Gastrocnemius medialis (tissue), 4 donors: ENCODE results near the gene ZXDC. TPM values are rescaled to one million over a fixed set of nuclear protein-coding genes. Genes with fewer than 3 reads are reported as not detected.

Experiments
- ATAC-seq, 2 donors: fragments of 150-250 bp; one replicate each; pipeline ENCODE4 v1.9.1; 2016
- DNase-seq, 2 donors: peaks; one replicate each; pipeline ENCODE4 v3.0.0-alpha.2; 2019
- H3K27ac ChIP-seq, 4 donors: fragments of 200-600 bp; sonication (generic); 1 replicate in 1 of 4; 2 replicates in 3 of 4; pipeline ENCODE4 v1.5.1; 2016 to 2018; ENCODE audit warnings: mild to moderate bottlenecking in 2 of 4, moderate library complexity in 1 of 4
- H3K27me3 ChIP-seq, 3 donors: fragments of 200-600 bp; sonication (generic) in 2 of 3; 1 replicate in 1 of 3; 2 replicates in 2 of 3; pipeline versions ENCODE4 v1.5.1 to v1.6.0; 2016 to 2019; ENCODE audit warnings: mild to moderate bottlenecking in 1 of 3, moderate library complexity in 1 of 3
- H3K36me3 ChIP-seq, 2 donors: fragments of 200-600 bp; sonication (generic) in 1 of 2; one replicate each; pipeline ENCODE4 v1.5.1; 2017 to 2018
- H3K4me1 ChIP-seq, 2 donors: fragments of 200-600 bp; sonication (generic) in 1 of 2; one replicate each; pipeline ENCODE4 v1.5.1; 2016 to 2017; ENCODE audit warnings: mild to moderate bottlenecking in 2 of 2
- H3K4me3 ChIP-seq, 4 donors: fragments of 200-600 bp; sonication (generic) in 3 of 4; 1 replicate in 1 of 4; 2 replicates in 3 of 4; pipeline ENCODE4 v1.5.1; 2016 to 2019; ENCODE audit warnings: mild to moderate bottlenecking in 2 of 4
- H3K9me3 ChIP-seq, 3 donors: fragments of 200-600 bp; sonication (generic) in 2 of 3; 1 replicate in 1 of 3; 2 replicates in 2 of 3; pipeline ENCODE4 v1.5.1; 2016 to 2019
- POLR2A ChIP-seq, 2 donors: fragments of 450-650 bp; IDR thresholded peaks; one replicate each; pipeline ENCODE4 v1.6.1; 2017; ENCODE audit warnings: antibody characterized with exemption in 2 of 2, mild to moderate bottlenecking in 2 of 2, moderate library complexity in 2 of 2
- in situ Hi-C, 4 donors: fragments of 200-750 bp; cut with MboI; loops; one replicate each; pipeline versions ENCODE4 v1.15.0 to v1.8.0; 2017; ENCODE audit warnings: low sequenced_read_pairs in 4 of 4
- intact Hi-C: fragments of 100-400 bp; cut with DNase I; formaldehyde crosslinking; loops from one replicate; pipeline ENCODE4 v1.15.1; 2023; ENCODE audit warnings: low total_unique reads
- total RNA-seq, 4 donors: library from RNA; depleted of rRNA; stranded (reverse); fragments of >200 nt; gene quantifications; one replicate each; pipeline versions ENCODE4 v1.1.0 to v1.2.3, GENCODE V29; 2016
- TF ChIP-seq, protein P1 (sequence below), 5 experiments: fragments of 450-650 bp in 3 of 5; fragments of 200-600 bp in 2 of 5; sonication (generic) in 2 of 5; IDR thresholded peaks in 4 of 5; conservative IDR thresholded peaks in 1 of 5; 1 replicate in 4 of 5; 2 replicates in 1 of 5; pipeline ENCODE4 v1.5.1; 2016 to 2019; ENCODE audit warnings: antibody characterized with exemption in 5 of 5, mild to moderate bottlenecking in 3 of 5, moderate library complexity in 3 of 5

ZXDC gene
- total RNA-seq, 4 donors from 2014 or later, result 40.9 to 54.2 (median 45.4) TPM

DNA sequence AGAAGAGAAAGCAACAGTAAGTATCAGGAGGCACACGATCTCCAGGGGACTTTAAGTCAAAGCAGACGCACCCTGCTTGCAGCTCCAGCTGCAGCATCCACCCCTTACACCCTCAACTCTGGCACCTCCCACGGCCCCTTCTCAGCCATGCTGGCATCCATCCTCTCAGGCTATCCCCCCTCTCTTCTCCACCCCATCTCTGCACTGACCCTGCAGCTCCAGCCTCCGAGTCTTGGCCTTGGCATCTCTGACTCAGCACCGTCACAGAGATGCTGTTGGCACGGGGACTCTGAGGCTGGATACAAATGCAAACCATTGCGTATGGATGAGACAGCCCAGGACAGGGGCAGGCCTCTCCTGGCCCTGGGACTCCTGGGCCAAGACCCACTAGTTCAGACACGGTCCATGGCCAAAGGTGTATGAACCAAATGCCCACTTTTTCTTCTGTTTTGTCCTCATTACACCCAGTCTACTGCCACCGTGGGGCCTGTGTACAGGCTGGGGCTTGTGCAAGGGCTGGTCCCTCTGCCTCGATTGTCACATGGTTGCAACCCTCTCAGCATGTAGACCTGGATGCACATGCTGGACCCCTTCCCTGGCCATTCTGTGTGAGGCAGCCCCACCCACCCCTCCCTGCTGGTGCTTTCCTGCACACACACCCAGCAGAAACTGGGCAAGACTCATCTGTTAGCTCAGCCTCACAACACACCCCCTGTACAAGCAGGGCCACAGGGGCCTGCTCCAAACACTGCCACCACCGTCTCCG, 18.7 kb upstream of the ZXDC start:
- Histone ChIP-seq H3K27me3 (no peaks in the 10 kb centered on the region), H3K9me3 (no peaks in the 10 kb centered on the region), H3K4me1 (peaks cover 0 to 15% of the 10 kb centered on the region in 2 donors), H3K36me3 (no peaks in the 10 kb centered on the region), H3K4me3 (no peak overlapping the region), H3K27ac (no peak overlapping the region)
- in situ Hi-C loops (no loop called here), intact Hi-C loops (no loop called here)
- TF ChIP-seq, protein P1, sequence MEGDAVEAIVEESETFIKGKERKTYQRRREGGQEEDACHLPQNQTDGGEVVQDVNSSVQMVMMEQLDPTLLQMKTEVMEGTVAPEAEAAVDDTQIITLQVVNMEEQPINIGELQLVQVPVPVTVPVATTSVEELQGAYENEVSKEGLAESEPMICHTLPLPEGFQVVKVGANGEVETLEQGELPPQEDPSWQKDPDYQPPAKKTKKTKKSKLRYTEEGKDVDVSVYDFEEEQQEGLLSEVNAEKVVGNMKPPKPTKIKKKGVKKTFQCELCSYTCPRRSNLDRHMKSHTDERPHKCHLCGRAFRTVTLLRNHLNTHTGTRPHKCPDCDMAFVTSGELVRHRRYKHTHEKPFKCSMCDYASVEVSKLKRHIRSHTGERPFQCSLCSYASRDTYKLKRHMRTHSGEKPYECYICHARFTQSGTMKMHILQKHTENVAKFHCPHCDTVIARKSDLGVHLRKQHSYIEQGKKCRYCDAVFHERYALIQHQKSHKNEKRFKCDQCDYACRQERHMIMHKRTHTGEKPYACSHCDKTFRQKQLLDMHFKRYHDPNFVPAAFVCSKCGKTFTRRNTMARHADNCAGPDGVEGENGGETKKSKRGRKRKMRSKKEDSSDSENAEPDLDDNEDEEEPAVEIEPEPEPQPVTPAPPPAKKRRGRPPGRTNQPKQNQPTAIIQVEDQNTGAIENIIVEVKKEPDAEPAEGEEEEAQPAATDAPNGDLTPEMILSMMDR (IDR thresholded peaks at IDR 0.05 in 4 of 5, conservative IDR thresholded peaks at IDR 0.05 in 1 of 5), result no peak
- TF ChIP-seq POLR2A (IDR thresholded peaks at IDR 0.05), result no peak
- ATAC-seq (no peak), DNase-seq (no peak)

DNA sequence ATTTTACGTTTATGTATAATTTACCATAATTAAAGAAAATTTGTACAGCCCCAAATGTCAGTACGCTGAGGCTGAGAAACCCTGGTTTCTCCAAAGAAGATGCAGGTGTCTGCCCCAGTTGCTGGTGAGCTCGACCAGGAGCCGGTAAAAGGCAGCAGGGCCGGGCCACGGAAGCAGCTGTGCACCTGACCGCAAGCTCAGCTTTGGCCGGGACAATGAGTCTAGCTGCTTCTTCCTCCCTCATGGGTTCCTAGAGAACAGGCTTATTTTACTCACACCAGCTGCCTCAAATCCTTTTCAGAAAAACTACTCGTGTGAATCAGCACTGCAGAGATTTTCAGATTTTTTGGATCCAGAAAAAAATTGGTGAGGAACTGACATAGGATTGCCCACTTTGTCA, 18.0 kb upstream of the ZXDC start:
- in situ Hi-C loops (no loop called here), intact Hi-C loops (no loop called here)
- H3K4me1 ChIP-seq, result peaks cover 0 to 15% of the 10 kb centered on the region in 2 donors
- H3K27ac ChIP-seq, result no peak overlapping the region
- no peaks in the 10 kb centered on the region for H3K9me3 ChIP-seq
- DNase-seq (no peak), ATAC-seq (no peak)
- H3K27me3 ChIP-seq, result no peaks in the 10 kb centered on the region
- no peak overlapping the region for H3K4me3 ChIP-seq
- no peaks in the 10 kb centered on the region for H3K36me3 ChIP-seq
- no peak for TF ChIP-seq POLR2A (IDR thresholded peaks at IDR 0.05)
- TF ChIP-seq, protein P1 (IDR thresholded peaks at IDR 0.05 in 4 of 5, conservative IDR thresholded peaks at IDR 0.05 in 1 of 5), result no peak

DNA sequence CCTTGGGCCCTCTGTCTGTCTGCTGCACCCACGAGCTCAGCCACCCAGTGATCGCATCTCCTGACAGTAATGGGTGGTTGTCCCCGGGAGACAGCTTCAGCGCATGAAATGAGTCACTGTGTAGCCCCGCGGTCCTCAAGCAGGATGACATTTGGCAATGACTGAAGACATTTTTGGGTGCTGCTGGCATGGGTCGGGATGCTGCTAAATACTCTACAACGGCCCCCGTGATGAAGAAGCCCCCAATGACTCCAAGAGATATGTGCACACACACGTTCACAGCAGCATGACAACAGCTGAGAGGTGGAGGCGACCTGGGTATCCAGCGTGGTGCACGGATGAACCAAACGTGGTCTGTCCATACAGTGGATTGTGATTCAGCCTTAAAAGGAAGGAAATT, 17.4 kb upstream of the ZXDC start:
- Histone ChIP-seq H3K9me3 (no peaks in the 10 kb centered on the region), H3K4me1 (peaks cover 0 to 15% of the 10 kb centered on the region in 2 donors), H3K4me3 (no peak overlapping the region), H3K27ac (no peak overlapping the region), H3K36me3 (no peaks in the 10 kb centered on the region), H3K27me3 (no peaks in the 10 kb centered on the region)
- in situ Hi-C loops (no loop called here), intact Hi-C loops (no loop called here)
- DNase-seq, result no peak
- ATAC-seq, result no peak
- TF ChIP-seq, protein P1 (IDR thresholded peaks at IDR 0.05 in 4 of 5, conservative IDR thresholded peaks at IDR 0.05 in 1 of 5), result no peak
- TF ChIP-seq POLR2A (IDR thresholded peaks at IDR 0.05), result no peak

DNA sequence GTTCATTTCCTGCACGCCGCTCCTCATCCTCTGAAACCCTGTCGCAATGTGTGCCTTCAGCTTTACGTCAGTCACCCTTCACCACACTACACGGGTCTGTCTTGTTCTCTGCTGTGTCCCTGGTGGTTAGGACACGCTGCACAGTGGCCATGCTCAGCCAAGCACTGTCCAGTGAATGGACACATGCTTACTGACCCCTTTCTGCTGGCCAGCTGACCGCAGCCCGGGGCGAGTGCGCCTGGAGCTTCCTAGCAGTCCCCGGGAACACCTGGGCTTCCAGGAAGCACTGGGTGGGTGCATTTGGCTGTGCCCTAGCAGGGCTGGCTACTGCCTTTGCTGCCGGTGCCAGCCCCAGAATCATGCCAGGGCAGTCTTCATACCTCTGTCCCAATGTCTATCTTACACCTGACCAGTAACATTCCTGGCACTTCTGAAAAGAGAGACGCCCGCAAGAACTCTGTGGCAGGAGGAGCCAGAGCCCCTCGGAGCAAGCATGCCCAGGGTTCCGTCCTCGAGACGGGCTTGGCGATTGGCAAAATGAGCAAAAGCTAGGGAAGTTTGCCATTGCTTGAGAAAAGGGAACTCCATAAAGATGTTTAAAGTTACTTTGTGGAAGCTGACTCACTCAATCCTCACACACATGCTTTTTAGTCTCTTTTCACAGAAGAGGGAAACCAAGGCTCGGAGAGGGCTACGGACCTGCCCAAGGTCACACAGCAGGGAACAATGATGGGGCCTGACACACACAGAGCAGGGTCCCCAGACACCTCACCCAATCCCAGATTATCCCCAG, 15.7 kb upstream of the ZXDC start:
- Histone ChIP-seq H3K27me3 (no peaks in the 10 kb centered on the region), H3K36me3 (no peaks in the 10 kb centered on the region), H3K27ac (peak overlapping the region in 1 of 4 donors; percentile 20), H3K4me3 (no peak overlapping the region), H3K9me3 (no peaks in the 10 kb centered on the region), H3K4me1 (peaks cover 12 to 27% of the 10 kb centered on the region in 2 donors)
- TF ChIP-seq POLR2A (IDR thresholded peaks at IDR 0.05), result no peak
- TF ChIP-seq, protein P1 (IDR thresholded peaks at IDR 0.05 in 4 of 5, conservative IDR thresholded peaks at IDR 0.05 in 1 of 5), result no peak
- intact Hi-C loops, result no loop called here
- DNase-seq (peak in 1 of 2 donors; percentile 33), ATAC-seq (peak; percentile 40 to 60)
- in situ Hi-C loops, result no loop called here
